ENCODE data around the gene PABPC3. TPM values are rescaled to one million over a fixed set of nuclear protein-coding genes. Genes with fewer than 3 reads are reported as not detected.
A peak's percentile ranks its signal among the peaks of the same experiment; 100 is the strongest.

PABPC3 gene
- total and polyA plus RNA-seq, 2 of the 8 experiments (the other 6 are each of a cell fraction or from before 2014, with no cell fraction given), result 0.18 to 0.48 TPM

- H2BK20ac ChIP-seq (ENCODE audit: low read length), result no peak overlapping the region
- H3K23ac ChIP-seq (ENCODE audit: insufficient read length), result no peak overlapping the region
- H3K18ac ChIP-seq (ENCODE audit: extremely low read depth, low read length), result no peak overlapping the region
- no peaks in the 10 kb centered on the region for H3K79me1 ChIP-seq (ENCODE audit: low read depth, low read length)
- POLR2A ChIA-PET (ENCODE audit: partially characterized antibody), result no interaction called here
- 0 out of 4 replicates have a peak, but pooled peaks cover 0 to 2% of the 10 kb centered on the region in 2 experiments for H3K9me3 ChIP-seq (ENCODE audit: insufficient read depth in 2 of 2, low read depth in 1 of 2, low read length in 1 of 2)
- no peak overlapping the region for H4K8ac ChIP-seq (ENCODE audit: extremely low read depth, insufficient read depth, low read length)
- H3K79me2 ChIP-seq (ENCODE audit: control insufficient read depth in 1 of 2, insufficient read depth in 2 of 2, low read length in 2 of 2), result no peaks in the 10 kb centered on the region
- H3K9ac ChIP-seq (replicated peaks in 1 of 4; ENCODE audit: extremely low read depth in 1 of 4, low read depth in 3 of 4, low read length in 3 of 4), result no peak overlapping the region
- no peaks in the 10 kb centered on the region for H3K36me3 ChIP-seq (ENCODE audit: control insufficient read depth in 2 of 4, insufficient read depth in 4 of 4, low read length in 3 of 4)
- CTCF ChIA-PET (ENCODE audit: partially characterized antibody), result interaction anchor here (0.6 to 5.0 kb wide), 8 partner anchors 9 to 111 kb away, joined by 3 to 44 read pairs (median 3); no protein-coding TSS in a partner anchor
- H4K20me1 ChIP-seq (replicated peaks in 1 of 2; ENCODE audit: control insufficient read depth in 1 of 2, insufficient read depth in 2 of 2, low read length in 2 of 2), result no peaks in the 10 kb centered on the region
- no peak overlapping the region for H4K91ac ChIP-seq (replicated peaks; ENCODE audit: insufficient read length, low read length)
- no peak overlapping the region for H2BK120ac ChIP-seq (replicated peaks; ENCODE audit: low read depth, low read length)
- no peak overlapping the region for H2BK5ac ChIP-seq (ENCODE audit: low read depth, low read length)
- no peak overlapping the region for H2BK15ac ChIP-seq (ENCODE audit: low read length)
- no peak overlapping the region for H2BK12ac ChIP-seq (ENCODE audit: low read depth, low read length)
- H3K4me3 ChIP-seq (ENCODE audit: extremely low read depth in 1 of 4, insufficient read depth in 2 of 4, low read depth in 3 of 4, low read length in 4 of 4), result no peak overlapping the region
- FAIRE-seq (no peak), DNase-seq (ENCODE audit: low read depth in 1 of 2, low spot score in 2 of 2) (no peak)
- peaks cover 0 to 6% (median 2%) of the 10 kb centered on the region in 4 experiments; a peak in 3 of 7 replicates for H3K4me1 ChIP-seq (replicated peaks in 1 of 4; ENCODE audit: control insufficient read depth in 3 of 4, insufficient read depth in 4 of 4, low read length in 3 of 4)
- TF ChIP-seq USF2 (IDR thresholded peaks at IDR 0.05; ENCODE audit: low read length) (no peak), E2F6 (IDR thresholded peaks at IDR 0.05) (no peak), GABPA (IDR thresholded peaks at IDR 0.05; ENCODE audit: borderline replicate concordance, insufficient read depth, low read length) (no peak), EP300 (IDR thresholded peaks at IDR 0.05; ENCODE audit: borderline replicate concordance in 1 of 2, low read depth in 2 of 2, low read length in 2 of 2) (no peak), TEAD4 (IDR thresholded peaks at IDR 0.05; ENCODE audit: low read depth, low read length) (no peak), BRCA1 (IDR thresholded peaks at IDR 0.05; ENCODE audit: low read depth, low read length) (no peak), EZH2 (IDR thresholded peaks at IDR 0.05; ENCODE audit: low read depth, low read length, severe bottlenecking) (no peak), CHD1 (IDR thresholded peaks at IDR 0.05; ENCODE audit: low read depth, low read length) (no peak), RXRA (IDR thresholded peaks at IDR 0.05; ENCODE audit: insufficient read depth, low read depth, low read length) (no peak), BACH1 (IDR thresholded peaks at IDR 0.05; ENCODE audit: low read length) (no peak), POLR2A (IDR thresholded peaks at IDR 0.05; ENCODE audit: control extremely low read depth in 1 of 2, low read depth in 2 of 2, low read length in 2 of 2) (no peak)
- H3K27me3 ChIP-seq (replicated peaks in 1 of 4; ENCODE audit: control insufficient read depth in 3 of 4, extremely low read depth in 1 of 4, insufficient read depth in 3 of 4, low read length in 3 of 4), result no peaks in the 10 kb centered on the region
- H3K4me2 ChIP-seq (ENCODE audit: insufficient read depth in 1 of 2, low read depth in 2 of 2, low read length in 2 of 2), result no peak overlapping the region
- H3K27ac ChIP-seq (ENCODE audit: low read depth, low read length), result no peak overlapping the region
- no peak overlapping the region for H3K56ac ChIP-seq (replicated peaks; ENCODE audit: insufficient read length, low read depth, low read length)
- no peaks in the 10 kb centered on the region; the same call in 1 of the 2 replicates for H3K23me2 ChIP-seq (ENCODE audit: low read depth, low read length)
- no peak overlapping the region for H3K14ac ChIP-seq (ENCODE audit: insufficient read length)
- WGBS, 2 experiments (ENCODE audit: extremely low coverage in 1 of 2, insufficient coverage in 1 of 2, insufficient read length in 1 of 2, insufficient replicate concordance in 2 of 2, low coverage in 1 of 2, low lambda C conversion rate in 2 of 2, missing lambda C conversion rate in 1 of 2), result 92% methylated on average over 2 of the region's 2 CpGs; no CpG with 5 or more reads in 1 of the 2 experiments
- no peak overlapping the region for H2AK5ac ChIP-seq (ENCODE audit: low read depth, low read length)
- H2AFZ ChIP-seq (ENCODE audit: low read length), result peak overlapping the region; percentile 16; the same call in 1 of the 2 replicates
- H3K4ac ChIP-seq (replicated peaks; ENCODE audit: insufficient read length, low read depth, low read length), result no peak overlapping the region
- H4K5ac ChIP-seq (ENCODE audit: insufficient read length, low read depth, low read length), result no peak overlapping the region
These were observed 15.6 kb downstream of the PABPC3 start for GRCh38 chr13:25111585-25111956.
